GM12872 (cell line): ENCODE results near the gene PRPF8.

Experiments used
- TF ChIP-seq, protein P1 (sequence below): IDR thresholded peaks from 3 replicates; pipeline ENCODE4 v1.5.1; 2011; ENCODE audit warnings: low read depth, mild to moderate bottlenecking, low read length, moderate library complexity; ENCODE audit not compliant: insufficient read depth

PRPF8 gene

DNA sequence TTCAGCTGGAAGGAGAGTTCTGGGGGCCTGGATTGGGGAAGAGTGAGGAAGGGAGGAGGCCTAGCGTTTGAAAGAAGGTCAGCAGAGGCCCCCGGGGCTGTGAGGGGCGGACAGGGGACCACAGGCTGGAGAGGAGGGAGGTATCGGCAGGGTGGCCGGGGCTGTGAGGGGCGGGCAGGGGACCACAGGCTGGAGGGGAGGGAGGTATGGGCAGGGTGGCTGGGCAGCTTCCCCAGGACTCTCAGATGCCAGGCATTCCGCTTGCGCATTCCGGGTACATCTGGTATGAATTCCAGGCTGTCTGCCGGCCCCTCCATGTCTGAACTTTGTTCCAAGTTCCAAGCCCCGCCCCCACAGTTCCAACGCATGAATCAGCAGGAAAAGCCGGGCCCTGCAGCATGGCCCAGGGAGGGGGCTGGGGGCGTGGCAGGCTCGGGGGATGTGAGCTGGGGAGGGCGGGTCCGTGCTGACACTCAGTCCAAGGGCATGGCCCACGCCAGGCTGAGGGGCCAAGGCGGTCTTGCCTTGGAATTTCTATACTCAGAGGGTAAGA lies 29.8 kb upstream of the PRPF8 start:
- TF ChIP-seq, protein P1, sequence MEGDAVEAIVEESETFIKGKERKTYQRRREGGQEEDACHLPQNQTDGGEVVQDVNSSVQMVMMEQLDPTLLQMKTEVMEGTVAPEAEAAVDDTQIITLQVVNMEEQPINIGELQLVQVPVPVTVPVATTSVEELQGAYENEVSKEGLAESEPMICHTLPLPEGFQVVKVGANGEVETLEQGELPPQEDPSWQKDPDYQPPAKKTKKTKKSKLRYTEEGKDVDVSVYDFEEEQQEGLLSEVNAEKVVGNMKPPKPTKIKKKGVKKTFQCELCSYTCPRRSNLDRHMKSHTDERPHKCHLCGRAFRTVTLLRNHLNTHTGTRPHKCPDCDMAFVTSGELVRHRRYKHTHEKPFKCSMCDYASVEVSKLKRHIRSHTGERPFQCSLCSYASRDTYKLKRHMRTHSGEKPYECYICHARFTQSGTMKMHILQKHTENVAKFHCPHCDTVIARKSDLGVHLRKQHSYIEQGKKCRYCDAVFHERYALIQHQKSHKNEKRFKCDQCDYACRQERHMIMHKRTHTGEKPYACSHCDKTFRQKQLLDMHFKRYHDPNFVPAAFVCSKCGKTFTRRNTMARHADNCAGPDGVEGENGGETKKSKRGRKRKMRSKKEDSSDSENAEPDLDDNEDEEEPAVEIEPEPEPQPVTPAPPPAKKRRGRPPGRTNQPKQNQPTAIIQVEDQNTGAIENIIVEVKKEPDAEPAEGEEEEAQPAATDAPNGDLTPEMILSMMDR: no peak

DNA sequence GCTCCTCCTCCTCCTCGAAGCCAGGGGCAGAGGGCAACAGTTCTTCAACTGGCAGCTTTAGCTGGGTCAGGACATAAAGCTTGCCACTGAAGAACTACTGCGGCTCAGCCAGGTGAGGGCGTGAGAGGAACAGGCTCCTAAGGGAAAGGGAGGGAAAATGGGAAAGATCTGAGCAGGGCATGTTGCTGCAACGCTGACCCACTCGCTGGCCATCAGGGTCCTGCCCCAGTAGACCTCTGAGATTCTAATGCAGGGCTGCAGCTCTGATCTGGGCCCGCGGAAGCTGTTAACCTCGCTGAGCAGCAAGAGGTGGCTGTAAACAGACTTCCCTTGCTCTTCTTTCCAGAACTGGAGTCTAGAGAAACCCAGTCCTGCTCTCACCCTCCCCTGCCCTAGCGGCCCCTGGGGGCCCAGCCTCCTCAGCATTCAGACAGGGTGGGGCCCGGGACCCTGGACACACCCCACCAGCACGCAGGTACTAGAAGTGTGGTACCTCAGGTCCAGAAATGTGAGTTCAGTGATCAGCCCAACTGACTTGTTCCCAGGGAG lies 29.3 kb upstream of the PRPF8 start:
- TF ChIP-seq, protein P1: peak; percentile 53

DNA sequence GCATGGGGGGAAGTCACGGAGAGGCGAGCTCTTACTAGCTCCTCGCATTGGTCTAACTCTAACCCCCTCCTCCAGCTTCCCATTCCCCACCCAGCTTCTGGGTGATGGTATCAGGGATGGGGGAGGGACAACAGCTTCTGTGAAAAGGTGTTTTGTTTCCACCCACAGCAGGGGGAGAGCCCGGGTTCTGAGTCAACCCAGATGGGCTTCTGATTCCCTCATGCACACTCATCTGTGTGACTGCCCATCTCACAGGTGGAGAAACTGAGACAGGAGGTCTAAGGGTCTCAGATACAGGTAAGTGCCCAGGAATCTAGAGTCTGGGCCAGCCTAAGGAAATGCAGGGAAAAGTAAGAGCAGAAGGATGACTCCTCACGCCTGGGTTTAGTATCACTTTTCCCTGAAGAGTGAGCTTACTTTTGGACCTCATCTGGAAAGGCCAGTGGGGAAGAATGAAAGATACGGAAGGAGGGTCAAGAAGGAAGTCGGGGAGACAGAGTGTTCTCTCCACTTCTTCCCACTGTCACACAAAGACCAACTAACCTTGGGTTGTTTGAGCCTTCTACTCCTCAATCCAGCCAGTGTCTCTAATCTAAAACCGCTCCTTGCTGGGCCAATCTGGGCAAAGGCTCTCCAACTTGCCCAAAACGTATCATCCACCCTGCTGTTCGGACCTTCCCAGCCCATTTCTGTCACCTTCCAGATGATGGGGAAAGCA lies 28.7 kb upstream of the PRPF8 start:
- TF ChIP-seq, protein P1: no peak

DNA sequence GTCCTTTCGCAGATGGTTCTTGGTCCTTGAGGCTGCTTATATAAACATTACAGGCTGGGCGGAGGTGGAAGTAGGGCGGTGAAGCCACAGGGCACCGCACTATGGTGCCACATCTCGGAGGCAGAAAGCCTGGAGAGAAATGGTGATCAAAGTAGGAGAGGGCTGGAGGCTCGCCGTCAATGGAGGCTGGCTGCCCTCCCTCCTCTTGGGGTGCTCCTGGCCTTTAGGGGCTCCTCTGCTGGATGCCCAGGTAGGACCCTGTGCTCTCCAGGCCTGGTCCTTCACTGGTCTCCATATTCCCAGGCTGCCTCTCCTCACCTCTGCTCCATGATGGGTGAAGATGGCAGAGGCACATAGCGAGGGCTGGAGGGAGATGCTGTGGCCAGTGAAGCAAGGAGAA lies 27.6 kb upstream of the PRPF8 start:
- TF ChIP-seq, protein P1: no peak

DNA sequence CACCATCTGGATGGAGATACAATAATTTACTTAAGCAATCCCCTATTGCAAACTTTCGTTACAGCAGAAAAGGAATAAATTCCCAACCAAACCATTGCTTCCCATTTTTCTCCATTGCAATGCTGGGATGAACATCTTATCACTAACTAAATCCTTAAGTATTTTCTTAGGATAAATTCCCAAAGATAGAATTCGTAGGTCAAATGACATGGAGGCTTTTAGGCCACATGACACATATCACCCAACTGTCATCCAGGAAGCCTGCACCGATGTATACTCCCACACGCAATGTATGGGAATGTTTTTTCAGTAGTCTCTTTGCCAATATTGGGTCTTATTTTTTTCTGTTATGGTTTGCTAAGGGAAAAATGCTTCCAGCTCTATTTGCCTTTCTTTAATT lies 27.1 kb upstream of the PRPF8 start:
- TF ChIP-seq, protein P1: no peak

DNA sequence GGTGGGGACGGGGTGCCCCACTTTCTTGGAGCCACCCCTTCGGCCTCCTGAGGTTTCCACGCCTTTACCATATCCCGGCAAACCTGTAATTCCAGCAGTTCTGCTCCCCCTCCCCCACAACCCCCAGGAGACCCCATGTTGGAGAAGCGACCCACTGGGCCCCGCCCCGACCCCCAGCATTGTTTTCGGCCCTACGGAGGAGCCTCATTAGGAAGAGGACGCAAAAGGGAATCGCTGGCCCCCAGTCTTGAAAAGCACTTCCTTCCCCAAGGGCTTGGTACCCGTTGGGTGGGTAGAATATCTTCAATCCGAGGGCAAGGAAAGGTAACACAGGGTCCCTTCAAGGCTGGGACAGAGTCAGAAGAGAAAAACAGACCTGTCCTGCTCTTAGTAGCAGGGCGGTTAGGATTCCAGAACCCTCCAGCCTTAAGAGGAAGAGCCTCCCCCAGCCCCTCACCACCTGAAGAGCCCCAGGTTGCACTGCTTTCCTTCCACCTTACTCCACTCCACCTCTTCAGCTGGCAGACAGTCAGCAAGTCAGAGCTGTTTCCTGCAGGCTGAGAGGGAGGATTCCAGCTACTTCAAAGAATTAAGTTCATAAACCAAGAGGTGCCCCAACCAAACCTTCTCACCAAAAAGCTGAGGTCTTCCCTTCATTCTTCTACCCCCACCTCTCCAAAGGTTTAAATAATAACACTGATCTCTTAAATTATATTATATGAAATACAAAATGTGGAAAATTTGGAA lies 26.3 kb upstream of the PRPF8 start:
- TF ChIP-seq, protein P1: no peak

DNA sequence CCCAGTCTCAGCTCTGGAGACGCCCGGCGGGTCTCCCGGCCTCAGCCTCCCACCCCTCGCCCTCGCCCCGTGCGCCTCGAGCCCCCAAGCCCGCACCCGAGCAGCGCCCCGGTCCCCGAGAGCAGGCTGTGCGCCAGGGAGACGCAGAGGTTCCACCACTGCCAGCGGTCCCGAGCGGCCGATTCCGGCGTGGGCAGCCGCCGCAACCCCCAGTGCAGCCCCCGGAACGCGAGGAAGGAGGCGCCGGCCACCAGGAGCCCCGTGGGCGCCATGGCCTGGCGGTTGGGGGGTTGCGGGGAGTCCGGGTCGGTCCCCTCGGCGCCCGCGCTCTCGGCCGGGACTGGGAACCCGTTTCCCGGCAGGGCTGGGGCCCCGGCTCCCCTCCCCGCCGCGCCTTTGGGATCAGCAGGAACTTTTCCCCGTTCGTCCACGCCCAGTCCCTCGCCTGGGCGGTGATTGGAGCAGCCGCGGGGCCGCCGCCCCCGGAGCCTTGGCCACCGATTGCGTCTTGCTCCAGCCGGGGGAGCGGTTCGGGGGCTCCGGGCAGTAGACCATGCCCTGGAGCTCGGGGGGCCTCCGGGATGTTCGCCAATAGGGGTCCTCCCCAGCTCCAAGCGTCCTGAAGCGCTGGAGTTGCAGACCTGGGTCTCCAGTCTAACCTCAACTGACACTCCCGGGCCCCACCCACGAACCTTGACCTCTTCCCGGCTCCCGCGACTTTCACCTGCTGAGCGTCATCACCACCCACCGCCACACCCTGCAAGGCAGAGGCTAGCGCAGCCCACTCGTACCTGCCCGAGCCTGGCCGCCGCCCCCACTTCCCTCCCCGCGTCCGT lies 25.5 kb upstream of the PRPF8 start, which contains the start of gene TLCD2:
Gene TLCD2 (minus strand): TSS at position 407 of the 836 bp plus-strand sequence. CDS start 135 bp downstream, at position 272.
- TF ChIP-seq, protein P1: no peak
